Progenitor cell of endocrine pancreas (in vitro differentiated cells): ENCODE data around the gene PARN. TPM values are rescaled to one million over a fixed set of nuclear protein-coding genes. Genes with fewer than 3 reads are reported as not detected.
"Not testable (repeated sequence)": the region's sequence is repeated elsewhere in the genome, so short reads cannot be mapped to it uniquely, and the experiment has no call there.

Source experiments
- DNase-seq: peaks from one replicate; pipeline ENCODE4 v3.0.0; 2021; ENCODE audit warnings: low spot score; ENCODE audit not compliant: unreplicated experiment
- H3K27ac Mint-ChIP-seq: 2 replicates; pipeline ENCODE4 v1.8.0; 2021; ENCODE audit warnings: mild to moderate bottlenecking, moderate library complexity, mixed read lengths
- H3K27me3 Mint-ChIP-seq: 2 replicates; pipeline ENCODE4 v1.8.0; 2021; ENCODE audit warnings: mixed read lengths
- H3K36me3 Mint-ChIP-seq: 2 replicates; pipeline ENCODE4 v1.8.0; 2022; ENCODE audit warnings: mixed read lengths; ENCODE audit not compliant: insufficient read depth
- H3K4me1 Mint-ChIP-seq: 2 replicates; pipeline ENCODE4 v1.8.0; 2021; ENCODE audit warnings: low read depth, mixed read lengths
- H3K4me3 Mint-ChIP-seq: 2 replicates; pipeline ENCODE4 v1.8.0; 2021; ENCODE audit warnings: low read depth, mild to moderate bottlenecking, moderate library complexity, mixed read lengths
- H3K9me3 Mint-ChIP-seq: 2 replicates; pipeline ENCODE4 v1.8.0; 2021; ENCODE audit warnings: low read depth, mixed read lengths
- total RNA-seq: library from RNA; stranded (reverse); gene quantifications from 2 replicates; pipeline ENCODE4 v1.2.1, GENCODE V29; 2021
- TF ChIP-seq, protein P1 (sequence below): fragments of 200-600 bp; sonication (generic); IDR thresholded peaks from one replicate; pipeline ENCODE4 v1.5.0; 2021; ENCODE audit warnings: antibody characterized with exemption, mild to moderate bottlenecking; ENCODE audit not compliant: unreplicated experiment

PARN gene
- total RNA-seq, 1 donor from 2014 or later: 31.4 TPM

DNA sequence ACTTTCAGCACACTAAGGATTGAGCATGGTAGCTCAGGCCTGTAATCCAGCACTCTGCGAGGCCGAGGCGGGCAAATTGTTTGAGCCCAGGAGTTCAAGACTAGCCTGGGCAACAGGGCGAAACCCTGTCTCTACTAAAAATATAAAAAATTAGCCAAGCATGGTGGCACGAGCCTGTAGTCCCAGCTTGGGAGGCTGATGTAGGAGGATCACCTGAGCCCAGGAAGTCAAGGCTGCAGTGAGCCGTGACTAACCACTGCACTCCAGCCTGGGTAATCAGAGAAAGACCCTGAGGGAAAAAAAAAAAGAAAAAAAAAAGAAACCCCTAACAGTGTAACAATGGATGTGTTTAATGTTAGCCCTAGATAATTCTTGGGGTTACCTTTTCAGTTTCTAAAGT, 24.0 kb downstream of the PARN start:
- peaks cover 29% of the 10 kb centered on the region for H3K36me3 Mint-ChIP-seq
- H3K27me3 Mint-ChIP-seq: no peaks in the 10 kb centered on the region
- TF ChIP-seq, protein P1, sequence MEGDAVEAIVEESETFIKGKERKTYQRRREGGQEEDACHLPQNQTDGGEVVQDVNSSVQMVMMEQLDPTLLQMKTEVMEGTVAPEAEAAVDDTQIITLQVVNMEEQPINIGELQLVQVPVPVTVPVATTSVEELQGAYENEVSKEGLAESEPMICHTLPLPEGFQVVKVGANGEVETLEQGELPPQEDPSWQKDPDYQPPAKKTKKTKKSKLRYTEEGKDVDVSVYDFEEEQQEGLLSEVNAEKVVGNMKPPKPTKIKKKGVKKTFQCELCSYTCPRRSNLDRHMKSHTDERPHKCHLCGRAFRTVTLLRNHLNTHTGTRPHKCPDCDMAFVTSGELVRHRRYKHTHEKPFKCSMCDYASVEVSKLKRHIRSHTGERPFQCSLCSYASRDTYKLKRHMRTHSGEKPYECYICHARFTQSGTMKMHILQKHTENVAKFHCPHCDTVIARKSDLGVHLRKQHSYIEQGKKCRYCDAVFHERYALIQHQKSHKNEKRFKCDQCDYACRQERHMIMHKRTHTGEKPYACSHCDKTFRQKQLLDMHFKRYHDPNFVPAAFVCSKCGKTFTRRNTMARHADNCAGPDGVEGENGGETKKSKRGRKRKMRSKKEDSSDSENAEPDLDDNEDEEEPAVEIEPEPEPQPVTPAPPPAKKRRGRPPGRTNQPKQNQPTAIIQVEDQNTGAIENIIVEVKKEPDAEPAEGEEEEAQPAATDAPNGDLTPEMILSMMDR: no peak
- H3K27ac Mint-ChIP-seq: no peak overlapping the region
- H3K9me3 Mint-ChIP-seq: no peaks in the 10 kb centered on the region
- no peak overlapping the region for H3K4me3 Mint-ChIP-seq
- no peak for DNase-seq
- H3K4me1 Mint-ChIP-seq: peaks cover 2% of the 10 kb centered on the region

DNA sequence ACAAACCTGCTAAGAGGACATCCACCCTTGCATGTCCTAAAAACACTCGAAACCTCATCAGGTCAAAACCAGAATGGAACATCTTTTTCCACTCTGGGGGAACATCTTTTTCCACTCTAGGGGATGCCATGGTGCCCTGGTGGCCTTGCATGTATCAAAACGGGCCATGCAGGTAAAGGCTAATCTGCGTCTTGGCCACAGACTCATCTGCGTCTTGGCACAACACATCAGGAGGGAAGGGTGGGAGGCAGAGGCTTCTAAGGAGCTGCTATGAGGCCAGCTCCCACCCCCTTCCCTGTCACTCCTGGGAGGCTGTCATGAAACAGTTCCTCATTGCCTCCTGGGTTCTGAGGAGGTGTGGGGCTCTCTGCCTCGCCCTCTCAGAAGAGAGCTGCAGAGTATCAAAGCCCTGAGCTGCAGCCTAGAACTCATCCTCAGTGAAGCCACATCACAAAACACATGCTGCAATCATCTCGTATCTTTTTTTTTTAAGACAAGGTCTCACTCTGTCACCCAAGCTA, 27.6 kb downstream of the PARN start:
- no peaks in the 10 kb centered on the region for H3K27me3 Mint-ChIP-seq
- peaks cover 31% of the 10 kb centered on the region for H3K36me3 Mint-ChIP-seq
- DNase-seq: no peak
- no peaks in the 10 kb centered on the region for H3K4me1 Mint-ChIP-seq
- no peak overlapping the region for H3K4me3 Mint-ChIP-seq
- H3K9me3 Mint-ChIP-seq: no peaks in the 10 kb centered on the region
- TF ChIP-seq, protein P1: no peak
- H3K27ac Mint-ChIP-seq: no peak overlapping the region

DNA sequence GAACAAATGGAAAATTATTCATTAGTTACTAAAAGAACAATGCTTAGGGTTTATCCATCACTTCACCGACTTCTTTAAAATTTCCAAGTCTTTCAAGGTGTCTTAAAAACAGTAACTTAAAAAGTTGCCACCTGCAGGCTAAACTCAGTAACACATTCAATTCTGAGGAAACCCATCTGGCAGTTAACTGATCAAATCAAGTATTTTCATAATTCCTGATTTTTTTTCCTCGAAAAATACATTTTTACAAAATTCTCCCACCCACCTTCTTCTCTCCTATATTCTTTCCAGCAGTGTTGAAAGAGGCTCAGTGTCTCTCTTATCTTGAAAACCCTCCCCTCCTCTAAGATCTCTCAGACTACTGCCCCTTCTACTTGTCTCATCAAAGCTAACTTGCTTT, 29.9 kb downstream of the PARN start:
- Mint-ChIP-seq H3K9me3 (no peaks in the 10 kb centered on the region), H3K4me1 (no peaks in the 10 kb centered on the region), H3K27me3 (no peaks in the 10 kb centered on the region), H3K27ac (no peak overlapping the region), H3K4me3 (no peak overlapping the region), H3K36me3 (peaks cover 33% of the 10 kb centered on the region)
- TF ChIP-seq, protein P1: peak; percentile 62
- DNase-seq: no peak

DNA sequence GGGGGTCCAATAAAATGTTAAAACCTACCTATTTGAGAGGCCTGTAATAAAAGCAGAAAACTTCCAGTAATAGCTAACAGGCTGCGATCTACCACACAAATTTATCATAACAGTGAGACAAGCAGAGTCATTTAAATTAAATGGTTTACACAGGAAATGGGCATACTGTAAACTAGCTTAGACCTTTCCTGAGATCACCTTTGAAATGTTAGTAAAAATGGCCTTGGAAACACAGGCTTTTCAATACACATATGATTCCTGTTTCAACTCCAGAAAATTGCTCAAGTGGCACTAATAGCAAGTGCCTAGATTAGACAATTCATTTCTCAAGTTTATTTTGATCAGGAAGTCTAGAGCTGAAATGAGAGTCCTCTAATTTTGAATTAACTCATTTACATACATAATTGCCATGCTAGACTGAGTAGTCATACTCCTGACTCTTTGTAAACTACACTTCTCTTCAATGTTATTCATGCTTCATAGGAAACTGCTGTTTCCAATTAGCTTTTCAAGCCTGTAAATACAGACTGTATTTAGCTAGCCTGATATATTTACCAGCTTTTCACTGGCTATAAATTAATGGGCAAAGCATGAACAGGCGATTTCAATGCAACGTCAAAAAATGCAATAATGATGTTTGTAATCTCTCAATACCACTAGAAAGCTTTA, 43.3 kb downstream of the PARN start:
- no peak overlapping the region for H3K4me3 Mint-ChIP-seq
- no peak for DNase-seq
- H3K36me3 Mint-ChIP-seq: peaks cover 34% of the 10 kb centered on the region
- no peaks in the 10 kb centered on the region for H3K27me3 Mint-ChIP-seq
- no peaks in the 10 kb centered on the region for H3K4me1 Mint-ChIP-seq
- H3K27ac Mint-ChIP-seq: no peak overlapping the region
- TF ChIP-seq, protein P1: no peak
- H3K9me3 Mint-ChIP-seq: no peaks in the 10 kb centered on the region

DNA sequence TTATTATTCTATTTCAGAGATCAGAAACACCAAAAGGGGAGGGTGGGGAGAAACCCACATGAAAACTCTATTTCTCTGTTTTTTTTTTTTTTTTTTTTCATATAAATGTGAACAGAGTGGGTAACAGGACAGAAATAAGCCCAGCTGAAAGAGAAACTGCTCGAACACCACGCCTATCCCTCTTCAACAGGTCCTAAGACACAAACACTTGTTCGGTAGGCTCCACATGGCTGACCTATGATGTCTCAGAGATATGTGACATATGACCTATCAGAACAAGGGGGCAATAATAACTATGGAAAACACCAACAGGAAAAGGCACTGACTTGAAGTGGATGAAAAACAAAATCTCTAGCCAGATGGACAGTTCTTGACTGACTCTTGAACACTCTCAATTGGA, 44.8 kb downstream of the PARN start:
- TF ChIP-seq, protein P1: no peak
- no peaks in the 10 kb centered on the region for H3K9me3 Mint-ChIP-seq
- DNase-seq: no peak
- no peak overlapping the region for H3K27ac Mint-ChIP-seq
- H3K27me3 Mint-ChIP-seq: no peaks in the 10 kb centered on the region
- peaks cover 37% of the 10 kb centered on the region for H3K36me3 Mint-ChIP-seq
- H3K4me3 Mint-ChIP-seq: no peak overlapping the region
- no peaks in the 10 kb centered on the region for H3K4me1 Mint-ChIP-seq

DNA sequence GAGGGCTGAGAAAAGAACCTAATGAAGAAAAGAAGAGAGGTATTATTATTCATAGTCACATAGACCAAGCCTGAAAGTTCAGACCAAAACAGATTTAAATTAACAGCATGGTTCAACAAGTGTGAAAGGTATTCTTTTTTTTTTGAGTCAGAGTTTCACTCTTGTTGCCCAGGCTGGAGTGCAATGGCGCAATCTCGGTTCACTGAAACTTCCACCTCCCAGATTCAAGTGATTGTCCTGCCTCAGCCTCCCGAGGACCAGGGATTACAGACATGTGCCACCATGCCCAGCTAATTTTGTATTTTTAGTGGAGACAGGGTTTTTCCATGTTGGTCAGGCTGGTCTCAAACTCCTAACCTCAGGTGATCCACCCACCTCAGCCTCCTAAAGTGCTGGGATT, 49.1 kb downstream of the PARN start:
- H3K4me3 Mint-ChIP-seq, H3K27ac Mint-ChIP-seq, H3K4me1 Mint-ChIP-seq, DNase-seq, H3K27me3 Mint-ChIP-seq, H3K9me3 Mint-ChIP-seq: not testable (repeated sequence)
- peaks cover 27% of the 10 kb centered on the region for H3K36me3 Mint-ChIP-seq
